ENCODE measurements around the gene NCKAP5. TPM values are rescaled to one million over a fixed set of nuclear protein-coding genes. Genes with fewer than 3 reads are reported as not detected.

Gene NCKAP5
- polyA plus RNA-seq, 3 donors, result not detected

DNA sequence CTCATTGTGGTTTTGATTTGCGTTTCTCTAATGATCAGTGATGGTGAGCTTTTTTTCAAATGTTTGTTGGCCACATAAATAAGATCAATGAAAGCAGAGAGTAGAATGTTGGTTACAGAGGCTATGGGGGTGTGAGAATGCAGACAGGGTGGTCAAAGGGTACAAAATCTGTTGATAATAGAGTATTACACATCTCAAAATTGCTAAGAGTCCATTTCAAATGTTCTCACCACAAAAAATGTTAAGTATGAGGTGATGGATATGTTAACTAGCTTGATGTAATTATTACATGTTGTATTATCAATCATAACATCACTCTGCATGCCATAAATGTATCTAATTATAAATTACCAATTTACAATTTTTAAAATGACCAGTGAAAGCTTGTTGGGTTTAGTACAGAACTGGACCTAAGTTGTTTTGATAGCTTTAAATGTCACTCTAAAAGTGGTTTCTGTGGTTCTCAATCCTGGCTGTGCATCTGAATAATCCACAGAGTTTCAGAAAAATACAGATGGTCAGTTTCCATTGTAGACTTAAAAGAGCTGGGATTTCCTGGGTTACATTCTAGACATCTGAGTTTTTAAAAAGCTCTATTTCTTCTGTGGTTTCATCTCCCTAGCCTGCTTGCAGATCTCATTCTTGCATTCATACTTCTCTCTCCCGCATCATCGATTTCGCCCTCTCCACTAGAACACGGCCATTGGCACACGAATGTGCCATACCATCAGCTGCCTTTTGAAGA is 612.2 kb downstream of the NCKAP5 start:
- Histone ChIP-seq H4K20me1 (ENCODE audit: insufficient read depth, low read length) (no peaks in the 10 kb centered on the region), H3K4me3 (replicated peaks in 1 of 3; ENCODE audit: low read depth in 2 of 3, low read length in 3 of 3) (no peak overlapping the region), H2AFZ (ENCODE audit: insufficient read depth, low read depth, low read length, poor library complexity, severe bottlenecking) (no peak overlapping the region), H3K79me2 (ENCODE audit: insufficient read depth, low read length) (no peaks in the 10 kb centered on the region), H3K4me2 (replicated peaks; ENCODE audit: extremely low read depth, low read length, poor library complexity, severe bottlenecking) (no peak overlapping the region), H3K4me1 (ENCODE audit: control insufficient read depth in 1 of 2, insufficient read depth in 2 of 2, low read length in 2 of 2) (no peaks in the 10 kb centered on the region), H3K27me3 (ENCODE audit: control insufficient read depth in 2 of 2, insufficient read depth in 2 of 2, low read length in 2 of 2) (no peaks in the 10 kb centered on the region), H3K9ac (ENCODE audit: insufficient read depth, low read length, poor library complexity, severe bottlenecking) (no peak overlapping the region), H3K36me3 (replicated peaks in 1 of 2; ENCODE audit: control insufficient read depth in 1 of 2, insufficient read depth in 2 of 2, low read length in 2 of 2) (no peaks in the 10 kb centered on the region), H3K9me3 (replicated peaks in 1 of 2; ENCODE audit: control insufficient read depth in 1 of 2, insufficient read depth in 1 of 2, low read length in 2 of 2) (no peaks in the 10 kb centered on the region), H3K27ac (ENCODE audit: low read depth in 1 of 2, low read length in 2 of 2) (no peak overlapping the region)
- no peak overlapping the region for H3K27ac Mint-ChIP-seq
- no peaks in the 10 kb centered on the region for H3K36me3 Mint-ChIP-seq
- H3K27me3 Mint-ChIP-seq (ENCODE audit: low read depth in 3 of 3), result peaks cover 0 to 5% (median 1%) of the 10 kb centered on the region in 3 donors
- WGBS (ENCODE audit: insufficient coverage), result 91% methylated on average over 6 of the region's 6 CpGs
- no peaks in the 10 kb centered on the region for H3K4me1 Mint-ChIP-seq
- H3K4me3 Mint-ChIP-seq, result no peak overlapping the region
- DNase-seq, result no peak
- intact Hi-C loops (cut with micrococcal nuclease), result no loop called here
- H3K9me3 Mint-ChIP-seq, result peaks cover 0 to 2% (median 0%) of the 10 kb centered on the region in 7 donors
- TF ChIP-seq, protein P1, sequence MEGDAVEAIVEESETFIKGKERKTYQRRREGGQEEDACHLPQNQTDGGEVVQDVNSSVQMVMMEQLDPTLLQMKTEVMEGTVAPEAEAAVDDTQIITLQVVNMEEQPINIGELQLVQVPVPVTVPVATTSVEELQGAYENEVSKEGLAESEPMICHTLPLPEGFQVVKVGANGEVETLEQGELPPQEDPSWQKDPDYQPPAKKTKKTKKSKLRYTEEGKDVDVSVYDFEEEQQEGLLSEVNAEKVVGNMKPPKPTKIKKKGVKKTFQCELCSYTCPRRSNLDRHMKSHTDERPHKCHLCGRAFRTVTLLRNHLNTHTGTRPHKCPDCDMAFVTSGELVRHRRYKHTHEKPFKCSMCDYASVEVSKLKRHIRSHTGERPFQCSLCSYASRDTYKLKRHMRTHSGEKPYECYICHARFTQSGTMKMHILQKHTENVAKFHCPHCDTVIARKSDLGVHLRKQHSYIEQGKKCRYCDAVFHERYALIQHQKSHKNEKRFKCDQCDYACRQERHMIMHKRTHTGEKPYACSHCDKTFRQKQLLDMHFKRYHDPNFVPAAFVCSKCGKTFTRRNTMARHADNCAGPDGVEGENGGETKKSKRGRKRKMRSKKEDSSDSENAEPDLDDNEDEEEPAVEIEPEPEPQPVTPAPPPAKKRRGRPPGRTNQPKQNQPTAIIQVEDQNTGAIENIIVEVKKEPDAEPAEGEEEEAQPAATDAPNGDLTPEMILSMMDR (IDR thresholded peaks at IDR 0.05), result no peak

- TF ChIP-seq, protein P1 (IDR thresholded peaks at IDR 0.05), result no peak
- no peak overlapping the region for H3K27ac Mint-ChIP-seq
- intact Hi-C loops (cut with micrococcal nuclease), result no loop called here
- no peaks in the 10 kb centered on the region for H4K20me1 ChIP-seq (ENCODE audit: insufficient read depth, low read length)
- no peaks in the 10 kb centered on the region for H3K4me1 ChIP-seq (ENCODE audit: control insufficient read depth in 1 of 2, insufficient read depth in 2 of 2, low read length in 2 of 2)
- no peak overlapping the region for H2AFZ ChIP-seq (ENCODE audit: insufficient read depth, low read depth, low read length, poor library complexity, severe bottlenecking)
- WGBS (ENCODE audit: insufficient coverage), result 50% methylated on average over 1 of the region's 1 CpG
- H3K4me2 ChIP-seq (replicated peaks; ENCODE audit: extremely low read depth, low read length, poor library complexity, severe bottlenecking), result no peak overlapping the region
- no peaks in the 10 kb centered on the region for H3K79me2 ChIP-seq (ENCODE audit: insufficient read depth, low read length)
- H3K27me3 ChIP-seq (ENCODE audit: control insufficient read depth in 2 of 2, insufficient read depth in 2 of 2, low read length in 2 of 2), result no peaks in the 10 kb centered on the region
- no peak overlapping the region for H3K27ac ChIP-seq (ENCODE audit: low read depth in 1 of 2, low read length in 2 of 2)
- H3K36me3 Mint-ChIP-seq, result no peaks in the 10 kb centered on the region
- no peak overlapping the region for H3K4me3 Mint-ChIP-seq
- no peaks in the 10 kb centered on the region for H3K9me3 ChIP-seq (replicated peaks in 1 of 2; ENCODE audit: control insufficient read depth in 1 of 2, insufficient read depth in 1 of 2, low read length in 2 of 2)
- H3K9me3 Mint-ChIP-seq, result peaks cover 0 to 2% (median 0%) of the 10 kb centered on the region in 7 donors
- H3K27me3 Mint-ChIP-seq (ENCODE audit: low read depth in 3 of 3), result peaks cover 0 to 5% (median 3%) of the 10 kb centered on the region in 3 donors
- H3K36me3 ChIP-seq (replicated peaks in 1 of 2; ENCODE audit: control insufficient read depth in 1 of 2, insufficient read depth in 2 of 2, low read length in 2 of 2), result no peaks in the 10 kb centered on the region
- DNase-seq, result no peak
- no peaks in the 10 kb centered on the region for H3K4me1 Mint-ChIP-seq
- no peak overlapping the region for H3K4me3 ChIP-seq (replicated peaks in 1 of 3; ENCODE audit: low read depth in 2 of 3, low read length in 3 of 3)
- no peak overlapping the region for H3K9ac ChIP-seq (ENCODE audit: insufficient read depth, low read length, poor library complexity, severe bottlenecking)
Measured at GRCh38 chr2:132953771-132954170, 614.5 kb downstream of the NCKAP5 start.
